Osteoblast (primary cell): ENCODE data around the gene UTS2B. TPM values are rescaled to one million over a fixed set of nuclear protein-coding genes. Genes with fewer than 3 reads are reported as not detected.
A peak's percentile ranks its signal among the peaks of the same experiment; 100 is the strongest.

Experiments used
- DNase-seq: peaks from one replicate; pipeline ENCODE4 v3.0.0; 2011; ENCODE audit warnings: low spot score, mixed read lengths; ENCODE audit not compliant: insufficient read length; ENCODE audit errors: missing footprints
- H2AFZ ChIP-seq: 2 replicates; pipeline ENCODE4 v1.6.0; 2011; ENCODE audit warnings: mild to moderate bottlenecking, low read length
- H3K27ac ChIP-seq: 2 replicates; pipeline ENCODE4 v1.5.1; 2011; ENCODE audit warnings: mild to moderate bottlenecking, low read depth, low read length, moderate library complexity
- H3K27me3 ChIP-seq: 2 replicates; pipeline ENCODE4 v1.6.0; 2012; ENCODE audit warnings: mild to moderate bottlenecking, control low read depth, inconsistent platforms, low read length, moderate library complexity; ENCODE audit not compliant: insufficient read depth
- H3K36me3 ChIP-seq: 2 replicates; pipeline ENCODE4 v1.5.1; 2011; ENCODE audit warnings: mild to moderate bottlenecking, low read length, control low read depth, moderate library complexity; ENCODE audit not compliant: insufficient read depth
- H3K4me1 ChIP-seq: 2 replicates; pipeline ENCODE4 v1.5.1; 2011; ENCODE audit warnings: mild to moderate bottlenecking, low read length, control low read depth, moderate library complexity; ENCODE audit not compliant: insufficient read depth
- H3K4me2 ChIP-seq: 2 replicates; pipeline ENCODE4 v1.6.0; 2011; ENCODE audit warnings: mild to moderate bottlenecking, low read length; ENCODE audit not compliant: insufficient read depth
- H3K4me3 ChIP-seq: fragments of 200-600 bp; sonication (generic); 3 replicates; pipeline ENCODE4 v1.5.1; 2012; ENCODE audit warnings: mild to moderate bottlenecking, low read length, inconsistent platforms; ENCODE audit not compliant: insufficient read depth
- H3K79me2 ChIP-seq: 2 replicates; pipeline ENCODE4 v1.6.0; 2012; ENCODE audit warnings: mild to moderate bottlenecking, low read length, control low read depth, inconsistent platforms; ENCODE audit not compliant: insufficient read depth
- H3K9me3 ChIP-seq: 2 replicates; pipeline ENCODE4 v1.5.1; 2011; ENCODE audit warnings: low read depth, low read length, control low read depth
- H4K20me1 ChIP-seq: 2 replicates; pipeline ENCODE4 v1.6.0; 2012; ENCODE audit warnings: mild to moderate bottlenecking, low read length, control low read depth; ENCODE audit not compliant: insufficient read depth
- CTCF ChIP-seq: IDR thresholded peaks from 2 replicates; pipeline ENCODE4 v1.5.1; 2011; ENCODE audit warnings: mild to moderate bottlenecking, low read depth, low read length, moderate library complexity; ENCODE audit errors: extremely low read depth
- total RNA-seq: library from RNA; depleted of rRNA; stranded (reverse); fragments of >200 nt; gene quantifications from 2 replicates; pipeline ENCODE4 v1.2.3, GENCODE V29; 2012

Gene UTS2B
- total RNA-seq, 1 donor, result 1.1 TPM

- Histone ChIP-seq H3K27ac (no peak overlapping the region), H3K79me2 (no peaks in the 10 kb centered on the region), H3K9me3 (no peaks in the 10 kb centered on the region), H4K20me1 (no peaks in the 10 kb centered on the region), H3K4me3 (no peak overlapping the region), H2AFZ (peak overlapping the region; percentile 33), H3K4me2 (peak overlapping the region; percentile 63), H3K4me1 (no peaks in the 10 kb centered on the region), H3K36me3 (no peaks in the 10 kb centered on the region), H3K27me3 (no peaks in the 10 kb centered on the region)
- no peak for TF ChIP-seq CTCF
- DNase-seq, result no peak
These were observed 66.5 kb downstream of the UTS2B start for GRCh38 chr3:191263850-191264249.

- Histone ChIP-seq H3K9me3 (no peaks in the 10 kb centered on the region), H3K4me2 (peak overlapping the region; percentile 63), H2AFZ (peak overlapping the region; percentile 33)
These were observed 67.0 kb downstream of the UTS2B start for GRCh38 chr3:191263365-191263764.

GRCh38 chr3:191262650-191263049 lies 67.7 kb downstream of the UTS2B start:
- Histone ChIP-seq H2AFZ (peak overlapping the region; percentile 47), H3K27ac (no peak overlapping the region), H3K36me3 (no peaks in the 10 kb centered on the region), H3K27me3 (no peaks in the 10 kb centered on the region), H3K9me3 (no peaks in the 10 kb centered on the region), H3K4me1 (no peaks in the 10 kb centered on the region), H3K4me2 (peak overlapping the region; percentile 63), H3K4me3 (no peak overlapping the region), H4K20me1 (no peaks in the 10 kb centered on the region), H3K79me2 (no peaks in the 10 kb centered on the region)
- DNase-seq, result no peak
- no peak for TF ChIP-seq CTCF

More at GRCh38 chr3:191263365-191263764, 67.0 kb downstream of the UTS2B start:
- no peak for DNase-seq
- Histone ChIP-seq H3K27me3 (no peaks in the 10 kb centered on the region), H3K4me1 (no peaks in the 10 kb centered on the region), H3K36me3 (no peaks in the 10 kb centered on the region), H3K27ac (no peak overlapping the region), H4K20me1 (no peaks in the 10 kb centered on the region), H3K4me3 (peak overlapping the region; percentile 36), H3K79me2 (no peaks in the 10 kb centered on the region)
- no peak for TF ChIP-seq CTCF

GRCh38 chr3:191261304-191261638 lies 69.1 kb downstream of the UTS2B start:
- DNase-seq, result no peak
- no peak for TF ChIP-seq CTCF
- Histone ChIP-seq H3K9me3 (no peaks in the 10 kb centered on the region), H3K4me3 (no peak overlapping the region), H3K27me3 (no peaks in the 10 kb centered on the region), H3K36me3 (no peaks in the 10 kb centered on the region), H4K20me1 (no peaks in the 10 kb centered on the region), H3K4me1 (no peaks in the 10 kb centered on the region), H3K4me2 (no peak overlapping the region), H2AFZ (no peak overlapping the region), H3K27ac (no peak overlapping the region), H3K79me2 (no peaks in the 10 kb centered on the region)
